ENCODE results near the gene SUN3. TPM values are rescaled to one million over a fixed set of nuclear protein-coding genes. Genes with fewer than 3 reads are reported as not detected.

SUN3 gene
- total RNA-seq, 1 experiment from 2014 or later, result not detected

DNA sequence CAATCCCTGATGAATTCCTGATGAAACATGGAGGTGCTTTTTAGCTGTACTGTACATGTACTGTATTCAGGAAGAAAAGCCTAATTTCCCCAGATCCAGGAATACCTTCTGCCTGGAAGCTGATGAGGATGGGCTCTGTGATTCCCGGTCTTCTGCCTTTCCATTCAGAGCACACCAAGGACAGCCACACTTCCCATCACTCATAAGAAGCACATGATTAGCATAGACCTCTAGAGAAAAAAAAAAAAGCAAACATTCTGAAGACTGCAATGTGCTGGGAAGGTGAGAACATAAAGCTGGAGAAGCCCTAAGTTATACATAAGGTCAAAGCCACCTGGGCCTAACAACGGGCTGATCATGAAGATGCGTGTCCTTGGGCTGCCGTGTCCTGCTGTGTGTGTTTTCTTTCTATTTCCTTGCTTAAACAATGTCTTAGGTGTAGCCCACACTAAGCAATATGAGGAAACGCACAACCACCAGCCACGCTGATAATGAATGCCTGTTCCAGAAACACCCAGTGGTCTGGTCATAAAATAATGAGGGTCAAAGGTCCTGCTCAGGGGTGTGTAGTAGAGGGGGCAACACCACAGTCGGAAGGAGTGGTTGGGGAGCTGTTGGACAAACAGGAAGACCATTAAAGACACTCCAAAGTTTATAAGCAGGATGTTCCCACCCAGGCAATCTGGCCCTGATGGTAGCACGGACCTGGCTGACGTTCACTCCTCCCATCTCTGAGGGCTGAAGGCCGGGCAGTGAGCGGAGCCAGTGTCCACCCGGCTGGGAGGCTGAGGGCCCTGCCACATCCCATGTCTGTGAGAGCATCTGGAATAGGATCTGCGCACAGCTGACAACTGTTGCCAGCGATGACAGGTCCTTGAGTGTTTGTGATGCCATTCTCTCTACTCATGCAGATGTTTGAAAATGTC lies 88.6 kb downstream of the SUN3 start:
- Histone ChIP-seq H3K27me3 (ENCODE audit: low read length) (no peaks in the 10 kb centered on the region), H3K9ac (ENCODE audit: low read length) (no peak overlapping the region), H3K4me1 (ENCODE audit: insufficient read depth, low read length) (peaks cover 14% of the 10 kb centered on the region), H3F3A (ENCODE audit: low read length, unreplicated experiment) (no peaks in the 10 kb centered on the region), H3K9me3 (ENCODE audit: low read length) (no peaks in the 10 kb centered on the region), H3K4me3 (ENCODE audit: low read length) (no peak overlapping the region), H3K36me3 (ENCODE audit: low read depth, low read length) (no peaks in the 10 kb centered on the region), H3K79me2 (ENCODE audit: low read length) (no peaks in the 10 kb centered on the region), H2AFZ (ENCODE audit: low read length) (no peak overlapping the region), H3K4me2 (ENCODE audit: low read length) (no peak overlapping the region), H4K20me1 (ENCODE audit: low read length) (no peaks in the 10 kb centered on the region), H3K27ac (ENCODE audit: low read length) (no peak overlapping the region), H3K9me2 (replicated peaks; ENCODE audit: low read length) (no peaks in the 10 kb centered on the region)
- DNase-seq (no peak), ATAC-seq (no peak)
- no peak for TF ChIP-seq EZH2 (IDR thresholded peaks at IDR 0.05; ENCODE audit: low read length, unreplicated experiment)
- TF ChIP-seq, protein P1, sequence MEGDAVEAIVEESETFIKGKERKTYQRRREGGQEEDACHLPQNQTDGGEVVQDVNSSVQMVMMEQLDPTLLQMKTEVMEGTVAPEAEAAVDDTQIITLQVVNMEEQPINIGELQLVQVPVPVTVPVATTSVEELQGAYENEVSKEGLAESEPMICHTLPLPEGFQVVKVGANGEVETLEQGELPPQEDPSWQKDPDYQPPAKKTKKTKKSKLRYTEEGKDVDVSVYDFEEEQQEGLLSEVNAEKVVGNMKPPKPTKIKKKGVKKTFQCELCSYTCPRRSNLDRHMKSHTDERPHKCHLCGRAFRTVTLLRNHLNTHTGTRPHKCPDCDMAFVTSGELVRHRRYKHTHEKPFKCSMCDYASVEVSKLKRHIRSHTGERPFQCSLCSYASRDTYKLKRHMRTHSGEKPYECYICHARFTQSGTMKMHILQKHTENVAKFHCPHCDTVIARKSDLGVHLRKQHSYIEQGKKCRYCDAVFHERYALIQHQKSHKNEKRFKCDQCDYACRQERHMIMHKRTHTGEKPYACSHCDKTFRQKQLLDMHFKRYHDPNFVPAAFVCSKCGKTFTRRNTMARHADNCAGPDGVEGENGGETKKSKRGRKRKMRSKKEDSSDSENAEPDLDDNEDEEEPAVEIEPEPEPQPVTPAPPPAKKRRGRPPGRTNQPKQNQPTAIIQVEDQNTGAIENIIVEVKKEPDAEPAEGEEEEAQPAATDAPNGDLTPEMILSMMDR (conservative IDR thresholded peaks at IDR 0.05; ENCODE audit: low read depth, low read length), result no peak
- no peak for TF ChIP-seq EZH2phosphoT487 (IDR thresholded peaks at IDR 0.05; ENCODE audit: borderline replicate concordance, low read length)
- CTCF ChIA-PET, result no interaction called here
- intact Hi-C loops (cut with micrococcal nuclease), result loop anchor here (1.0 to 10.0 kb wide), 3 partner anchors 94 to 676 kb away; no protein-coding TSS in a partner anchor
- no TSS peak for BruUV-seq (replicated peaks)
- POLR2A ChIA-PET (ENCODE audit: unreplicated experiment), result no interaction called here

DNA sequence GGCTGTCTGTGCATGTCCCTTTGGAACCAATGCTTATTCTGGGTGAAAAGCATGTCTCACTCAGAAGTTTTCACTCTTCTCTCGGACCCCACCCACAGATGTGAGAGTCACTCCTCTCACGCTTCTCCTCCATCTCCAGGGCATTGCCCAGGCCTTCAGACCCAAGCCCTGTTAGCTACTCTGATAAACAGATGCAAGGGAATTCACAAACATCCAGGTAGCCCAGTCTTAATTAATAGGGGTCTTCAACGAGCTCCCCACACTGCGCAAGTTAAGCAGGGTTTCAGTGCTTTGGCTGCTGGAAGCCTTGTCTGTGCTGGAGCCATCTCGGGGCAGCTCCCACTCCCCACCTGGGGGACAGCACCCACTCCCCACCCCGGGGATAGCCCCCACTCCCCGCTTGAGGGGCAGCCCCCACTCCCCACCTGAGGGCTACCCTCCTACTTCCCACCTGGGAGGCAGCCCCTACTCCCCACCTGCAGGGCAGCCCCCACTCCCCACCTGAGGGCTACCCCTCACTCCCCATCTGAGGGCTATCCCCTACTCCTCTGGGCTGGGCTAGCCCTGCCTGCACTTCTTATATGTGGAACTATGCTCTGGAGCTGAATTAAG lies 89.4 kb downstream of the SUN3 start:
- Histone ChIP-seq H2AFZ (ENCODE audit: low read length) (no peak overlapping the region), H3K79me2 (ENCODE audit: low read length) (no peaks in the 10 kb centered on the region), H3K9me3 (ENCODE audit: low read length) (no peaks in the 10 kb centered on the region), H3K9me2 (replicated peaks; ENCODE audit: low read length) (no peaks in the 10 kb centered on the region), H3K4me1 (ENCODE audit: insufficient read depth, low read length) (peaks cover 14% of the 10 kb centered on the region), H3K4me2 (ENCODE audit: low read length) (no peak overlapping the region), H3F3A (ENCODE audit: low read length, unreplicated experiment) (no peaks in the 10 kb centered on the region), H3K27ac (ENCODE audit: low read length) (no peak overlapping the region), H3K36me3 (ENCODE audit: low read depth, low read length) (no peaks in the 10 kb centered on the region), H3K27me3 (ENCODE audit: low read length) (no peaks in the 10 kb centered on the region), H3K4me3 (ENCODE audit: low read length) (no peak overlapping the region), H3K9ac (ENCODE audit: low read length) (no peak overlapping the region), H4K20me1 (ENCODE audit: low read length) (no peaks in the 10 kb centered on the region)
- CTCF ChIA-PET, result interaction anchor here (1.3 kb wide), 1 partner anchor 673 kb away, joined by 8 read pairs; no protein-coding TSS in a partner anchor
- POLR2A ChIA-PET (ENCODE audit: unreplicated experiment), result no interaction called here
- no TSS peak for BruUV-seq (replicated peaks)
- intact Hi-C loops (cut with micrococcal nuclease), result loop anchor here (2.0 to 10.0 kb wide), 3 partner anchors 93 to 675 kb away; no protein-coding TSS in a partner anchor
- DNase-seq (no peak), ATAC-seq (no peak)
- TF ChIP-seq, protein P1 (conservative IDR thresholded peaks at IDR 0.05; ENCODE audit: low read depth, low read length), result no peak
- TF ChIP-seq EZH2phosphoT487 (IDR thresholded peaks at IDR 0.05; ENCODE audit: borderline replicate concordance, low read length) (no peak), EZH2 (IDR thresholded peaks at IDR 0.05; ENCODE audit: low read length, unreplicated experiment) (no peak)
